Measurements from ENCODE around the gene RIT1.

RIT1 gene

DNA sequence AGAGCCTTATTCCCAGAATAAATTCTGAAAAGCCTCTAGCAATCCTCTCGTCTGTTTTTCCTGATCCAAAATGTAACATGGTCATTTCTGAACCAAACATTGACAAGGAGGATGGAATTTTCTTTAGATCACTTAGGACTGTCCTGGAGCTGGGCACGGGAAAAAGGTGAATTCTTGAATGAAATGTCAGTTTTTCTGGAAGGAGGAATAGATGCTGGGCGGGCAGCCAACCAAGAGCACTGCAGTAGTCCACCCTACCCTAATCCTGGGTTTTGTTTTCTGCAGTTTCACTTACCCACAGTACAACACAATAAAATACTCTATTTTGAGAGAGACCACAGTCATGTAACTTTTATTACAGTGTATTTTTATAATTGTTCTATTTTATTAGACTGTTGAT is 20.9 kb downstream of the RIT1 start:
- TF ChIP-seq, protein P1, sequence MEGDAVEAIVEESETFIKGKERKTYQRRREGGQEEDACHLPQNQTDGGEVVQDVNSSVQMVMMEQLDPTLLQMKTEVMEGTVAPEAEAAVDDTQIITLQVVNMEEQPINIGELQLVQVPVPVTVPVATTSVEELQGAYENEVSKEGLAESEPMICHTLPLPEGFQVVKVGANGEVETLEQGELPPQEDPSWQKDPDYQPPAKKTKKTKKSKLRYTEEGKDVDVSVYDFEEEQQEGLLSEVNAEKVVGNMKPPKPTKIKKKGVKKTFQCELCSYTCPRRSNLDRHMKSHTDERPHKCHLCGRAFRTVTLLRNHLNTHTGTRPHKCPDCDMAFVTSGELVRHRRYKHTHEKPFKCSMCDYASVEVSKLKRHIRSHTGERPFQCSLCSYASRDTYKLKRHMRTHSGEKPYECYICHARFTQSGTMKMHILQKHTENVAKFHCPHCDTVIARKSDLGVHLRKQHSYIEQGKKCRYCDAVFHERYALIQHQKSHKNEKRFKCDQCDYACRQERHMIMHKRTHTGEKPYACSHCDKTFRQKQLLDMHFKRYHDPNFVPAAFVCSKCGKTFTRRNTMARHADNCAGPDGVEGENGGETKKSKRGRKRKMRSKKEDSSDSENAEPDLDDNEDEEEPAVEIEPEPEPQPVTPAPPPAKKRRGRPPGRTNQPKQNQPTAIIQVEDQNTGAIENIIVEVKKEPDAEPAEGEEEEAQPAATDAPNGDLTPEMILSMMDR (IDR thresholded peaks at IDR 0.05): no peak
- DNase-seq (ENCODE audit: low spot score): no peak
- H3K27ac ChIP-seq: peak overlapping the region in 1 of 2 donors; percentile 9

DNA sequence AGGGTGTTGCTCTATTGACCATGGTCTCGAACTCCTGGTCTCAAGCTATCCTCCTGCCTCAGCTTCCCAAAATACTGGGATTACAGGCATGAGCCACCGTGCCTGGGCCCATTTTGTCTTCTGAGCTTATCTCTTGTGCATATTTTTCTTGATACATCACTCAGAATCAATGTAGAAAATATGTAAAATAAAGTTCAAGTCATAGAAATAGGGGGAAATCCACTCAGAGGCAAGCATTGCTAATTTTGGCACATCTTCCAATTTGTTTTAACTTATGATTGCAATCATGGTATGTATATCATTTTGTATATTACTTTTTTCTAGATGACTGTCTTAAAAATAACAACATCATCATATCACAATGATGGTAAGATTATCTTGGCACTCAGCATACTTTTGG is 21.6 kb downstream of the RIT1 start:
- DNase-seq (ENCODE audit: low spot score): no peak
- Histone ChIP-seq H3K27ac (no peak overlapping the region), H3K4me3 (no peak overlapping the region)
- TF ChIP-seq, protein P1 (IDR thresholded peaks at IDR 0.05): no peak

More for the DNA sequence above, 20.9 kb downstream of the RIT1 start:
- no peak overlapping the region for H3K4me3 ChIP-seq

DNA sequence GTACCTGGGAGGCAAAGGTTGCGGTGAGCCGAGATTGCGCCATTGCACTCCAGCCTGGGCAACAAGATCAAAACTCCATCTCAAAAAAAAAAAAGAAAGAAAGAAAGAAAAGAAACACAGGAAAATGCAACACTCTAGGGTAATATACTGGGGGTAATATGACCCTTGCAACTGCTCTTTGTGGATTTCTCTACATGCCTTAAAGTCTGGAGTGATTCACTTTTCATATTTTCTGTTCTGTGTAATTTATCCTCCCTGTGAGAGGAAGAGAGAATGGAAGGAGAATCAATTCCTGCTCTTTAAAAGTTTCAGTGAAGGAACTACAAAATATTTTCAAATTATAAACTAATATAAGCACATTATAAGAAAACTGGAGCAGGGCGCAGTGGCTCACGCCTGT is 22.7 kb downstream of the RIT1 start:
- DNase-seq (ENCODE audit: low spot score): no peak
- TF ChIP-seq, protein P1 (IDR thresholded peaks at IDR 0.05): no peak
- Histone ChIP-seq H3K4me3 (no peak overlapping the region), H3K27ac (no peak overlapping the region)

DNA sequence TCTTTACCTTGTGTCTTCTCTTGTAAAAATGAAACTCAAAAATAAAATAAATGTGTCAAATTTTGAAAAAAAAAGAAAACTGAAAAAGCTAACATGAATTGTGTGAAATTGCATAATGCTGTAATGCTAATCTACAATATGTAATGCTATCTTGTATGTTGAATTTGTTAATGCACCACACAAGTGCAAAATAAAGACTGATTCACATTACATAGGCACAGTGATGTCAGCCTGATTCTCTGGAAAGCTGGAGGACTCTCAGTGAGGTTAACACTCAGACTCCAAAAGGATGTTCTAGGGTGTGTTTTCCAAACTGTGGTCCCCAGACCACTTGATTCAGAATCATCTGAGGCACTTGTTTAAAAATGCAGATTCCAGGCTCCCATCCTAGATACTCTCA is 26.2 kb downstream of the RIT1 start:
- Histone ChIP-seq H3K27ac (no peak overlapping the region), H3K4me3 (no peak overlapping the region)
- TF ChIP-seq, protein P1 (IDR thresholded peaks at IDR 0.05): no peak
- no peak for DNase-seq (ENCODE audit: low spot score)

DNA sequence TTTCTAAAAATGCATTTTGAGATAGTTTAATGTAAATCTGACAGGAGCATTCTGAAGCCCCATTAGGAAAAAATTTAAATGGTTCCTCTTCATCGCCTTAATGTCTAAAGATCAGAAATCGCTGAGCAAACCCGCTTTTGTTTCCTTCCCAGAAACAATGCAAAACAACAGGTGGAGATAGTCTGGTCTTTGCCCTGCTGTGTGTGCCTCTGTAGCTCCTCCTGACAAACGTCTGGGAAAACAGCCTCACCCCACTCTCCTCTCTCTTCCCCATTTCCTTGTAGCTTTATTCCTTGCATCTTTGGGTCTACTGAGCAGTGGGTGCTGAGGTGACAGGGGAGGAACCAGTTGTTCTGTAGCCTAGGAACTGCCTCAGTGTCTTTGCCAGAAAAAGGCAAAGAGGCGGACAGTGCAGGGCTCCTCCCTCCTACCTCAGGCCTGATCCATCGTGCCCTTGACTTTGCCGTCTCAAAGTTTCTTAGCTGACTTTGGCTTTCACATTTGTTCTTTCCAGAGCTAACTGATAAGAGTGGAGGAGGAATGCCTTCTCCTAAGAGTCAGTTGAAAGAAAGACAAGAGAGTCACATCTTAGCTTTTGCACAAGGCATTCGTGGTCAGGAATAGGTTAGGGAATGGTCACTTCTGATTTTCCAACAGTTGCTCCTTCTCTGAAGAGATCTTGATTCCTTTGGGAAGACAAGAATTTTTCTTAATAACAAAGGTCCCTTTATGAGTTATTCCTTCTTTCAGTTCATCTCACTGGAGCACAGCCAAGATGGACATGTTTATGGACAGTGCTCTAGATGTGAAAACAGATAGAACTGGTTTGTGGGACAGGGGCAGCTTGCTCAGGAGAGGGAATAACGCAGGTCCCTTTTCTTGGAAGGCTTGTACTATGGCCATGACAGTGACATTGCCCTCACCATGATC is 26.9 kb downstream of the RIT1 start:
- no peak overlapping the region for H3K4me3 ChIP-seq
- H3K27ac ChIP-seq: peak overlapping the region in 1 of 2 donors; percentile 44
- DNase-seq (ENCODE audit: low spot score): no peak
- TF ChIP-seq, protein P1 (IDR thresholded peaks at IDR 0.05): no peak

DNA sequence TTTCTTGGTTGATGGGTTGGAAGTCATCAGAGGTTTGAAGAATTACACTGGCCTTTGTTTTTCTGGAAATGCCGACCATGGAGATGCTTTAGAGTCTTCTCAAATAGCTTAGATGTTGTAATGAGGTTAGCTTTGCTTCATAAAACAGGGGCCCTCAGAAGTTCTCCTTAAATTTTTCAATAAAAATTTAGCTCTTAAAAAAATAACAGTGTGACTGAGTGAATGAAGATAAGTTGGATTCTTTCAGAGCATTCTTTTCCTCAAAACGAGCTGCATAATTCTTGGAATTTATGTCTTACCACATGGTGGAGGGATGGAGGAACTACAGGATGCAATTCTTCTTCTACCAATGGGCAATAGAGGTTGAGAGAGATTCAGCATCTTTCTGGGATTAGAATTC is 28.4 kb downstream of the RIT1 start:
- no peak for DNase-seq (ENCODE audit: low spot score)
- Histone ChIP-seq H3K27ac (no peak overlapping the region), H3K4me3 (no peak overlapping the region)
- TF ChIP-seq, protein P1 (IDR thresholded peaks at IDR 0.05): no peak

DNA sequence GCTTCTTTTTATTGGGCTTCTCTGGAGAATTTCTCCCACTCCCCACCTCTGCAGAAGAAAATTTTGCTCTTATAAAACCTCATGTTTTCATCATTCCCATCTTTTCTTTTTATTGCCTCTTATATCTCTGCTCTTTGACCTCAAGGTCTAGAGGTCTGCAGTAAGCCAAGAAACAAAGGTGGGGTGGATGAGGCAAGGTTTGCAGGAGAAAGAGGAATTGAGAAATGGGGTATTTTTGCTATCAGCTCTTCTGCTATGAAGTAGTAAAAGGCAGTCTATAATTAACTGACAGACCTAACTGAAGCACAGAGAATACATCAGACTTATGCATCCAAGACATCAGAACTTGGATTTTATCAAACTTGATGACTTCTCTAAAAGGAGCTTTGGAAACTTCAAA is 28.9 kb downstream of the RIT1 start:
- Histone ChIP-seq H3K4me3 (no peak overlapping the region), H3K27ac (no peak overlapping the region)
- TF ChIP-seq, protein P1 (IDR thresholded peaks at IDR 0.05): no peak
- DNase-seq (ENCODE audit: low spot score): no peak
